Activated naive CD4-positive, alpha-beta T cell treated with anti-CD3 and anti-CD28 coated beads, Interleukin-2, amount 50 U/mL, for 24 hours (primary cell): ENCODE data around the gene CNRIP1.

Experiments used
- H3K27ac Mint-ChIP-seq: one replicate; pipeline ENCODE4 v1.8.0; 2021; ENCODE audit warnings: mild to moderate bottlenecking, mixed read lengths
- H3K27me3 Mint-ChIP-seq: one replicate; pipeline ENCODE4 v1.8.0; 2021; ENCODE audit warnings: mixed read lengths
- H3K36me3 Mint-ChIP-seq: one replicate; pipeline ENCODE4 v1.8.0; 2021; ENCODE audit warnings: mixed read lengths
- H3K4me1 Mint-ChIP-seq: one replicate; pipeline ENCODE4 v1.8.0; 2021; ENCODE audit warnings: mixed read lengths
- H3K4me3 Mint-ChIP-seq: one replicate; pipeline ENCODE4 v1.8.0; 2021; ENCODE audit warnings: mild to moderate bottlenecking, mixed read lengths
- H3K9me3 Mint-ChIP-seq: one replicate; pipeline ENCODE4 v1.8.0; 2021; ENCODE audit warnings: mixed read lengths

CNRIP1 gene

DNA sequence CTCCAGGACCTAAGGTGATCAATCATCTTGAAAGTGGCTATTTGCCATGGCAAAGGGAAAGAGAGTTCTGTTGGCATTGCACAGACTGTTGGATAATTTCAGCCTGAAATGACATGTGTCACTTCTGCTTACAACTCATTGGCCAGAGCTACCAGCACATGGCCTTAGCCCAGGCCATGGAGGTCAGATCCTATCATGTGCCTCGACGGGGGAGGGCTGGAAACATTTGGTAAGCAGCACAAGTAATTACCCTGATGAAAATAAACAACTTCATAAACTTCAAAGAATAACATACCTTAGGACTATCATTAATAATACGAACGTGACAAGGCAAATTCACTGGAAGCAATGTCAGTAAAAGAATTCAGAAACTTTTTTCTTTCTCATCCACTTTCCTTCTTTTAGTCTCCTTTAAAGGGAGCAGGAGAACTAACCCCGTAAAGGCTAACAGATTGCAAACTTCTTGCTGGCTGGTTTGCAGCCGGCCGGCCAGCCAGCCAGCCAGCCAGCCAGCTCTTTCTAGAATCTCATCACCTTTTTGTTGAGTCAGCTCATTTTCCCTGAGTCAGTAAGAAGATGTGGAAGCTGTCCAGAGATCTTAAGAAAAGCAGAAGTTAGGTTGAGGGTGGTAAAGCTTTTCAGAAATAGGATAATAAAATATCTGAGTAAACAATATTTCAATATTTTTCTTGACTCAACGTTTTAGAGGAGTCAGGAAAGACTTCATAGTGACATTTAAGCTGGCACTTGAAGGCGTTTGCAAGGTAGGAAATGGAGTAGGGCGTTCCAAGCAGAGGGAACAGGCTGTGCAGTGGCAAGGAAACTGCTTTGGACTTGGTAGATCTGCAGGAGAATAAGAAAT is 31.9 kb downstream of the CNRIP1 start:
- Mint-ChIP-seq H3K4me1 (no peaks in the 10 kb centered on the region), H3K36me3 (no peaks in the 10 kb centered on the region), H3K27me3 (peaks cover 20% of the 10 kb centered on the region), H3K4me3 (no peak overlapping the region), H3K9me3 (no peaks in the 10 kb centered on the region), H3K27ac (no peak overlapping the region)

DNA sequence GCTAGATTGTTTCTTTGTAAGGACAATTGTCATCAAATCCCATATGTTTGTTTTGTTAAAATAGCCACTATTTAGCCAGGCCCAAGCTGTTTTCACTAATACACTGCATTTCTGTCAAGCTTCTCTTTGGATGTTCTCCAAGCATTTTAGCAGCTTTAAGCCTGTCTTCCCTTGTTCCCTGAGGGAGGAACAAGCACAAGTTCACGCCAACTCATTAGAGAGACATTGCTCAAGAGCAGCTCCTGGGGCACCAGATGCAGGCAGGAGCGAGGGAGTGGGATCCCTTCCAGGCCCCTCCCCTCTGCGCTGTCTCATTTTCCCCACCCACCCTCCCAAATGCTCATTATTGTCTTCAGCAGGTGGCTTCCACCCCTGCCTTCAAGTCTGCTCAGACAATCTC is 34.9 kb downstream of the CNRIP1 start:
- Mint-ChIP-seq H3K4me3 (no peak overlapping the region), H3K36me3 (no peaks in the 10 kb centered on the region), H3K27me3 (peaks cover 19% of the 10 kb centered on the region), H3K27ac (no peak overlapping the region), H3K9me3 (no peaks in the 10 kb centered on the region), H3K4me1 (no peaks in the 10 kb centered on the region)

DNA sequence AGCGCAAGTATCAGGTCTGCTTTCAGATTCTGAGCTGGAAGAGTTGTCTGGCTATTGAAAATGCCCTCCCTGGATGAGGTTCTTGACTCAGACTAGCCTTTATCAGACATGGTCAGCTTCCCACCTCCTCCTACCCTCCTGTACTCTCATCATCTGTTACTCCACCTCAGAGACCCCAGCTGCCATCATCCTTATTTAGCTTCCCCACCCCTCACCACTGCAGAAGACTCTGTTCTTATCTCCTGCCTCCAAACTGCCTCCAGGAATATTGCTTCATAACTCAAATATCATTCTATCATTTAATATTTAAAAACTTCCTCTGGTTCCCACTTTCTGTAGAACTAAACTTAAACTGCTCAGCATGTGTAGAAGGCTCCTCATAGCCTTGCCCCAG is 36.3 kb downstream of the CNRIP1 start:
- H3K27ac Mint-ChIP-seq, result no peak overlapping the region
- no peaks in the 10 kb centered on the region for H3K36me3 Mint-ChIP-seq
- no peaks in the 10 kb centered on the region for H3K9me3 Mint-ChIP-seq
- H3K27me3 Mint-ChIP-seq, result peaks cover 17% of the 10 kb centered on the region
- no peaks in the 10 kb centered on the region for H3K4me1 Mint-ChIP-seq
- no peak overlapping the region for H3K4me3 Mint-ChIP-seq

DNA sequence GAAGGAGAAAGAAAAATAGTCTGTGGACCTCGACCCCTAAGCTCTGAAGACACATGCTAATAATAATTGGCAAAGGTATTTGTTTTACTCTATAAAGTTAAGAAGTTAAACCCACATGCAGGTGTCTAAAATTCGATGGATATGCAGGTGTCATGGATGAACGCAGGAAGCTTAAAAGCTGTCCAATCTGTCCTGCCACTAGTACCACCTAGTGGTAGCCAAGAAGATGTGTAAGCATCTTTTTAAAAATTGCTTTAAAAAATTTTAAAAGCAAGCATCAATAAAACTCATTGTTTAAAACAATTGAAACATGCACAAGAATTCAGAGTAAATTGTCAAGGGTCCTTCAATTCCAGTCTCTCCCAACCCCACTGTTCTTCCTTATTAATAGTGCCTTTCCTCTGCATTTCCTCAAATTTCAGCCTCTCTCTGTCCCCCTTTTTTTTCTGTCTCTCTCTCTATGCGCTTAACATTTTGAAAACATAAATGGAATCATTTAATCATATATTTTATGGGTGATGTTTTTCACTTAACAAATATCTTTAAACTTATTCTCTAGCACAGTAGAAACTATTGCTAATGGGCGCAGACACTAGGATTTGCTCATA is 36.8 kb downstream of the CNRIP1 start:
- Mint-ChIP-seq H3K27ac (no peak overlapping the region), H3K4me3 (no peak overlapping the region), H3K27me3 (peaks cover 16% of the 10 kb centered on the region), H3K36me3 (no peaks in the 10 kb centered on the region), H3K4me1 (no peaks in the 10 kb centered on the region), H3K9me3 (no peaks in the 10 kb centered on the region)

DNA sequence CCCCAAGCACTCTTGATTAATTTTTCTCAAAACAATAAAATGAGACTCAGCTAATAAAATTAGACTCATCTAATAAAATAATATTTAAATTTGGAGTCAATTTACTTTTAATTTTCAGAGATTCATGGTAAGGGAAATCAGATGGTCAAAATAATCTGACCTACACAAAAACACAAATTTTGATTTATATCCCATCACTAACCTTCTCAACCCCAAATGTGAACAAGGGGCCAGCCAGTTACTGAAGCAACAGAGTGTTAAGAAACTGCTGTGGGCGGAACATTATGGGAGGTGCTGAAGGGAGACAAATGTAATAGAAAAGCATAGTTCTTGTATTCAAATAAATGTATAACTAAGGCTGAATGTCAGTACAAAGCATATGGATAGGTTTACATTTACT is 39.0 kb downstream of the CNRIP1 start:
- H3K9me3 Mint-ChIP-seq, result no peaks in the 10 kb centered on the region
- H3K4me3 Mint-ChIP-seq, result no peak overlapping the region
- H3K27ac Mint-ChIP-seq, result no peak overlapping the region
- no peaks in the 10 kb centered on the region for H3K4me1 Mint-ChIP-seq
- peaks cover 14% of the 10 kb centered on the region for H3K27me3 Mint-ChIP-seq
- H3K36me3 Mint-ChIP-seq, result no peaks in the 10 kb centered on the region

DNA sequence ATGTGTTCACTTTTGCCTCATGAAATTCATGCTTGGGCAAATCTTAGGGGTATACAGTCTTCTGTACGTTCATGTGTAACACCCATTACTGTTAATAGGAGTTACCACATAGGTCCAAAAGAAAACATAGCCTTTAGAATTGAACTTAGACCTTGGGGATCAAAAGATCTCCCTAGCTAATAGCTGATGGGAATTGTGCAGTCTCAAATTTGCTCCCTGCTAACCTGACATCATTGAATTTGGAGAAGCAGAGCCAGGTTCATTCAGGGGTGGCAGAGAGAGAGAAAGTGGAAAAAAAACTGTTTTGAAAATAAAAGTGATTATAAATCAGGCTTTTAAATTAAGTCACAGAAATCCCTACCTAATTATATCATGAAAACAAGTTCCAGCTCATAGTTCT is 39.4 kb downstream of the CNRIP1 start:
- Mint-ChIP-seq H3K36me3 (no peaks in the 10 kb centered on the region), H3K27ac (no peak overlapping the region), H3K4me1 (no peaks in the 10 kb centered on the region), H3K9me3 (no peaks in the 10 kb centered on the region), H3K4me3 (no peak overlapping the region), H3K27me3 (peaks cover 14% of the 10 kb centered on the region)

DNA sequence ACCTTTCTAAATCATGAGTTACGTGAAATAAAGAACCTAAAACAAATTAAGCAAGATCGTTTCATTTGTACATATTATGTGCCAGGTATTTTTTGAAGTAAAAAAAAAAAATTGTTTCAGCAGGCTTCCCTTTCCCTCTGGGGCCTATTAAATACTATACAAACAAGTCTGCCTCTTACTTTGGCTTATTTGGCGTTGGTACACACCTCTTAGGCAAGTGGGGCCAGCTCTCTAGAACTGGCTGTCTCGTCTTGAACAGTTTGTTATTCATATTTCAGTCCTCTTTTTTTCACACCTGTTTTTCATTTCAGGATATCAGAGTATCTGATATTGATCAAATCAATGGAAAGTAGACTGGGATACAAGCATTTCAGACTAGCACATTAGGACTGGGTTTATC is 40.1 kb downstream of the CNRIP1 start:
- H3K9me3 Mint-ChIP-seq, result no peaks in the 10 kb centered on the region

DNA sequence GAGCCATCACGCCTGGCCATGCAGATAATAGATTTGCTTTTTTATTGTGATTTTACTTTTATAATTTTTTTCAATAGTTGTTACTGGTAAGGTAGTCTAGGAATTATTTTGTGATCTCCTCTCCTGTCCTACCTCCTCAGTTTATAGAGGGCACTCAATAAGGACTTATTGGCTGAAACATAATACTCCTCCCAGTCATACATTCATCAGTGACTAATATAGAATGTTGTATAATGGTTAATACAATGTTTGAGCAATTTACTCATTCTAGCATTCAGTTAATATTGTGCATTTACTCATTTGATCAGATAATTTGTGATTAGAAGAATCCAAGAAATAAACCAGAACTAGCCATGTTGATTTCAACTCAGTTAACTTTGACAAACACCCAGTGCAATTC is 41.6 kb downstream of the CNRIP1 start:
- Mint-ChIP-seq H3K4me1 (no peaks in the 10 kb centered on the region), H3K36me3 (no peaks in the 10 kb centered on the region), H3K9me3 (no peaks in the 10 kb centered on the region), H3K27ac (no peak overlapping the region), H3K4me3 (no peak overlapping the region), H3K27me3 (peaks cover 18% of the 10 kb centered on the region)

More for the DNA sequence above, 40.1 kb downstream of the CNRIP1 start:
- H3K36me3 Mint-ChIP-seq, result no peaks in the 10 kb centered on the region
- no peak overlapping the region for H3K4me3 Mint-ChIP-seq
- H3K27ac Mint-ChIP-seq, result no peak overlapping the region
- no peaks in the 10 kb centered on the region for H3K4me1 Mint-ChIP-seq
- peaks cover 16% of the 10 kb centered on the region for H3K27me3 Mint-ChIP-seq

DNA sequence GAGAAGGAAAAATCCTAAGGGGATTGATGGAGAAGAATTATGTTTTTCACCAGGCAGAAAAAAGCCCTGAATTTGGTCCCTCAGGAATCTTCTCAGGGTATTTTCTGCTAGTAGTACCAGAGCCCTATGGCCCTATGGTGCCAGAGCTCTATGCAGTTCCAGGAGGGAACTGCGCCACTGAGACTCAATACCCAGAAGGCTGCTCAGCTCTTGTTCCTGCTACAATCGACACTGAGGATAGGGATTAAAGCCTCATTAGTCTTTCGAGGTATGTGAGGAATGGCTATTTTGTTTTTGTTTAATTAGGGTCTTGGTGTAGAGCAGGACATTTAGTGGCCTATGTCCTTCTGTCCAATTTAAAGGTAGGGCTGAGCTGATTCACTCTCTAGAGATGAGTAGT is 45.7 kb downstream of the CNRIP1 start:
- no peaks in the 10 kb centered on the region for H3K4me1 Mint-ChIP-seq
- H3K4me3 Mint-ChIP-seq, result no peak overlapping the region
- H3K27ac Mint-ChIP-seq, result no peak overlapping the region

DNA sequence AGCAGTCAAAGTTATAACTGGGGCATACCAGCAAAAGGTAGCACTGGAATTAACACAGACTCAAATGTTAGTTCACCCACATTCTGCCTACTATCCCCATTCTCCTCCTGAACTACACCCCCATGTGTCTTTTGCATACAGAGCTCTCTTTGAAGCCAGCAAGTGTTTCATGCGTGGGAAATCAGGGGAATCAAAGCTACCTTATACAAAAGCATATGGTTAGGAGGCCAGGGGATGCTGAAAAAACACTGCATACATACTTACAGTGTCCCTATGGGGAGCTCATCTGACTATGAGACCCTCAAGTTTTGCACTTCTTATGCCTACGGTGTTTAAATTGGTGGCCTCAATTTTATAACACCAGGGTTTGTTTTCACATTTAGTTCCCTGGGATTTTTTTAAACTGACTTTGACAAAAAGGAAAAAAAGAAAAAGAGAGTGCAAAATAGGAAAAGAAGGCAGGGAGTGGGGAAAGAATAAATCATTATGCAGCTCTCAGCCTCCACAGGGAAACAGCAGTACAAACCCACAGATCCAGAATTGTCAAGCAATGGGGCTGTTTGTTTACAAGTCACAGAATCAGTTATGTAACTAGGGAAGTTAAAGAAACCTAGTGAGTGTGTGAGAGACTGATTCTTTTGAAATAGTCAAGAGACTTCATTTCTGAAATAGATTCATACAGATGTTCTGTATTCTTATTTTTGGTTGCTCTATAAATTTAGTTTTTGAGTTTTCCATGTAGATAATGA is 47.3 kb downstream of the CNRIP1 start:
- Mint-ChIP-seq H3K9me3 (no peaks in the 10 kb centered on the region), H3K36me3 (no peaks in the 10 kb centered on the region), H3K4me3 (no peak overlapping the region), H3K4me1 (no peaks in the 10 kb centered on the region), H3K27ac (no peak overlapping the region), H3K27me3 (peaks cover 9% of the 10 kb centered on the region)

More for the DNA sequence above, 45.7 kb downstream of the CNRIP1 start:
- Mint-ChIP-seq H3K36me3 (no peaks in the 10 kb centered on the region), H3K9me3 (no peaks in the 10 kb centered on the region), H3K27me3 (peaks cover 14% of the 10 kb centered on the region)

DNA sequence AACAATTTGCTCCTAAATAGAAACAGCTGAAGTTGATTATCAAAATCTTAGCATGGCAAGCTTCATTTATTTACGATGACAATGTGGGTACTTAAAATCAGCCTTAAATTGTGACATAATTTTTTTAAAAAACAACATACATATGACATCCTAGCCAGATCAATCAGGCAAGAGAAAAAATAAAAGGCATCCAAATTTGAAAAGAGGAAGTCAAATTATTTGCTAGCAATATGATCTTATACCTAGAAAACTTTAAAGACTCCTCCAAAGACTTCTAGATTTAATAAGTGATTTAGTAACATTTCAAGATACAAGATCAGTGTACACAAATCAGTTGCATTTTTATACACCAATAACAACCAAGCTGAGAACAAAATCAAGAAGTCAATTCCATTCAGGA is 53.1 kb downstream of the CNRIP1 start:
- H3K4me3 Mint-ChIP-seq, result no peak overlapping the region
- peaks cover 3% of the 10 kb centered on the region for H3K36me3 Mint-ChIP-seq
- H3K9me3 Mint-ChIP-seq, result no peaks in the 10 kb centered on the region
- H3K4me1 Mint-ChIP-seq, result no peaks in the 10 kb centered on the region
- no peak overlapping the region for H3K27ac Mint-ChIP-seq
- peaks cover 1% of the 10 kb centered on the region for H3K27me3 Mint-ChIP-seq

DNA sequence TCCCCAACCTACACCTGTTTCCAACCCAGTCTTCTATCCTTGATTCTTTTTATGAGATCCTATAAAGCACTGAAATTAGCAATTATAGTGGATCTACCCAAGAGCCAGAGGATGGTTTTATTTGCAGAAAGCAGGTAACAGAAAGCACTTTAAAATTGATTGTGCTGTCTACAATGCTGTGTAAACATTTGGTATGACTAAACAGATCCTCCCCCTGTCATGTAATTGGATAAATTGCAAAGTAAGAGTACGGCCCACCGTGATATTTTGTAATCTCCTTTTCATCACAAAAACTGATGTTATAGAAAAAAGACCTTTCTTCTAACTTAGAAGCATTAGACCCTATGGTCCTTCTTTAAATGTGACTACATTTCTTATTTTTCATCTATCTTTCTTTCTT is 56.1 kb downstream of the CNRIP1 start:
- Mint-ChIP-seq H3K27ac (no peak overlapping the region), H3K36me3 (peaks cover 3% of the 10 kb centered on the region), H3K4me3 (no peak overlapping the region), H3K4me1 (no peaks in the 10 kb centered on the region), H3K9me3 (no peaks in the 10 kb centered on the region), H3K27me3 (peaks cover 1% of the 10 kb centered on the region)

DNA sequence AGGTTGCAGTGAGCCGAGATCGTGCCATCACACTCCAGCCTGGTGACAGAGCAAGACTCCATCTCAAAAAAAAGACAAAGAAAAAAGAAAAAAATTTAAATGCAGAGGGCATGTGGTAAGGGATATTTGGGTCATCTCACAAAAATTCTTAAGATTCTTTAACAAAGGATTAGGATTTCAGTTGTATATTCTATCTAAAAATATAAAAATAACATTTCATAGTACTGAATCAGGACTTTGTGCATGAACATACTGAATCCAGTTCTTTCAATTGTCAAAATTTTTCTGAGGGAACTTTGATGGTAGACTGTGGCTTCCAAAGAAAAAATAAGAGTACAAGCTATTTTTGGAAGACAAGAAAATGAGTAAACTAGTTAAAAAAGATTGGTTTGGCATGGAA is 60.9 kb downstream of the CNRIP1 start:
- Mint-ChIP-seq H3K36me3 (no peaks in the 10 kb centered on the region), H3K9me3 (no peaks in the 10 kb centered on the region), H3K27me3 (no peaks in the 10 kb centered on the region), H3K27ac (no peak overlapping the region), H3K4me3 (no peak overlapping the region), H3K4me1 (peaks cover 26% of the 10 kb centered on the region)

DNA sequence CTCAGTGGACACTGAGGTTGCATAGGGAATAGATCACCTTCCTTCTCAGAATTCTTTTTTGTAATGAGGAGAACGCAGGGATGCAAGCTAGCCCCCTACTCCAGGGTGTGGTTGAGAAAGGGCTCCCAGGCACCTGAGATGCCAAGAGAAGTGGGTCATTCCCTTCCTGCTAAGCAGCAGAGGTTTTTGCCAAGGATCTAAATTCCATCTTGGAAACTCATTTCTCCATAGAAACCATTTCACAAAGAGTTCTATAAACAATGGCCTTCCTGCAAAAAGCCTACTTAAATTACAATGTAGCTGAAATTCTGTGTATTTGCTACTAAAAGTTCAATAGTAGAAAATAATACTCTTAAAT is 63.7 kb downstream of the CNRIP1 start:
- Mint-ChIP-seq H3K4me3 (no peak overlapping the region), H3K4me1 (peaks cover 30% of the 10 kb centered on the region), H3K27ac (no peak overlapping the region), H3K9me3 (no peaks in the 10 kb centered on the region), H3K27me3 (no peaks in the 10 kb centered on the region), H3K36me3 (no peaks in the 10 kb centered on the region)

DNA sequence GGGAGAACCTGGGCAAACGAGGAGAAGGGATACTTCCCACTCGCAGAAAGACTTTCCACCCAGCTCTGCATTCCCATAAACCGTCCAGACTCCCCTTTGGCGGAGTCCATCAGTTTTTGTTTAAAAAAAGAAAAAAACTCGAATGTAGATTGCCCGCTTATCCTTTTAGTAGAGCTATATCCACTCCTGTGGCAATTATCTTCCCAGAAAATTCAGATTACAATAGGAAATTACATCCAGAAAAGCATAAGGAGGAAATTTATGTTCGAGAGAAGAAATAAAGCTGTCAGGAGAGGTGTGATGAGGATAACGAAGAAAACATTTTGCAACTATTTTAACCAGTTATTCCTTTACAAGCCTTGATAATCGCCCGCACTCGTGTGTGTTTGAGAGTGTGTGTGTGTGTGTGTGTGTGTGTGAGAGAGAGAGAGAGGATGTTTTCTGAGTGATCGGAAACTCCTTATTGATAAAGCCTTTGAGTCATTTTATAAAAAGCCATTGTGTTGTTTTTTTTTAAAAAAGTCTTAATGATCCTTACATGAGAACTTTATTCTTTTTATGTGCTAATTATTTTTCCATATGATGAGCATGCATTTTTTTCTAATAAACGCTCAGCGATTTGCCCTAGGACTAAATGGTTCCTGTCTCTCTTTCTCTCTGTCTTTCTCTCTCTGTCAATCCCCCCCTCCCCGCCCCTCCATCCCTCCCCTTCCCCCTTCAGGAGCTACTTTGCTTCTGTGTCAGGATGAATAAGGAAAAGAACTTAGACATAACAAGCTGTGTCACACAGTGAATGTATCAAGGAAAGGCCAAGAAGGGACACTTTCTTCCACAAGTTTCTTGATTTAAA is 66.3 kb downstream of the CNRIP1 start:
- H3K27me3 Mint-ChIP-seq, result no peaks in the 10 kb centered on the region
- no peaks in the 10 kb centered on the region for H3K9me3 Mint-ChIP-seq
- peak overlapping the region; percentile 97 for H3K27ac Mint-ChIP-seq
- peaks cover 3% of the 10 kb centered on the region for H3K36me3 Mint-ChIP-seq
- H3K4me1 Mint-ChIP-seq, result peaks cover 46% of the 10 kb centered on the region
- H3K4me3 Mint-ChIP-seq, result peak overlapping the region; percentile 97
